ENCODE measurements around the gene RGCC. TPM values are rescaled to one million over a fixed set of nuclear protein-coding genes. Genes with fewer than 3 reads are reported as not detected.
"Not testable (repeated sequence)": the region's sequence is repeated elsewhere in the genome, so short reads cannot be mapped to it uniquely, and the experiment has no call there.

Gene RGCC, protein sequence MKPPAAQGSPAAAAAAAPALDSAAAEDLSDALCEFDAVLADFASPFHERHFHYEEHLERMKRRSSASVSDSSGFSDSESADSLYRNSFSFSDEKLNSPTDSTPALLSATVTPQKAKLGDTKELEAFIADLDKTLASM
- polyA plus RNA-seq (ENCODE audit: insufficient read depth in 1 of 5, insufficient read length in 5 of 5, low replicate concordance in 1 of 5), result 100 to 1,000 TPM in 4 of 5 donors, 10 to 100 TPM in 1; 91.4 to 181 (median 127) TPM
- long read RNA-seq, donor 1, transcript RGCC-201 (5 exons, 960 nt), result major isoform, 100 of 126 reads
- long read RNA-seq, donor 1, partial matches to known transcripts, result 26 of 126 reads
- long read RNA-seq, donor 1, other reads (novel, unspliced or antisense), result 0 of 126 reads
- long read RNA-seq, donor 2, transcript RGCC-201 (5 exons, 960 nt), result major isoform, 55 of 61 reads
- long read RNA-seq, donor 2, partial matches to known transcripts, result 6 of 61 reads
- long read RNA-seq, donor 2, other reads (novel, unspliced or antisense), result 0 of 61 reads
- long read RNA-seq, donor 3, transcript RGCC-201 (5 exons, 960 nt), result major isoform, 106 of 127 reads
- long read RNA-seq, donor 3, partial matches to known transcripts, result 21 of 127 reads
- long read RNA-seq, donor 3, other reads (novel, unspliced or antisense), result 0 of 127 reads
- long read RNA-seq, donor 4, transcript RGCC-201 (5 exons, 960 nt), result major isoform, 67 of 72 reads
- long read RNA-seq, donor 4, partial matches to known transcripts, result 5 of 72 reads
- long read RNA-seq, donor 4, other reads (novel, unspliced or antisense), result 0 of 72 reads
- long read RNA-seq, donor 5, transcript RGCC-201 (5 exons, 960 nt), result major isoform, 142 of 219 reads
- long read RNA-seq, donor 5, partial matches to known transcripts, result 71 of 219 reads
- long read RNA-seq, donor 5, other reads (novel, unspliced or antisense), result 6 of 219 reads
- long read RNA-seq, donor 6, transcript RGCC-201 (5 exons, 960 nt), result major isoform, 108 of 189 reads
- long read RNA-seq, donor 6, partial matches to known transcripts, result 76 of 189 reads
- long read RNA-seq, donor 6, other reads (novel, unspliced or antisense), result 5 of 189 reads
- long read RNA-seq, donor 7, transcript RGCC-201 (5 exons, 960 nt), result major isoform, 56 of 76 reads
- long read RNA-seq, donor 7, partial matches to known transcripts, result 20 of 76 reads
- long read RNA-seq, donor 7, other reads (novel, unspliced or antisense), result 0 of 76 reads
- long read RNA-seq, donor 8, transcript RGCC-201 (5 exons, 960 nt), result major isoform, 30 of 30 reads
- long read RNA-seq, donor 8, partial matches to known transcripts, result 0 of 30 reads
- long read RNA-seq, donor 8, other reads (novel, unspliced or antisense), result 0 of 30 reads

DNA sequence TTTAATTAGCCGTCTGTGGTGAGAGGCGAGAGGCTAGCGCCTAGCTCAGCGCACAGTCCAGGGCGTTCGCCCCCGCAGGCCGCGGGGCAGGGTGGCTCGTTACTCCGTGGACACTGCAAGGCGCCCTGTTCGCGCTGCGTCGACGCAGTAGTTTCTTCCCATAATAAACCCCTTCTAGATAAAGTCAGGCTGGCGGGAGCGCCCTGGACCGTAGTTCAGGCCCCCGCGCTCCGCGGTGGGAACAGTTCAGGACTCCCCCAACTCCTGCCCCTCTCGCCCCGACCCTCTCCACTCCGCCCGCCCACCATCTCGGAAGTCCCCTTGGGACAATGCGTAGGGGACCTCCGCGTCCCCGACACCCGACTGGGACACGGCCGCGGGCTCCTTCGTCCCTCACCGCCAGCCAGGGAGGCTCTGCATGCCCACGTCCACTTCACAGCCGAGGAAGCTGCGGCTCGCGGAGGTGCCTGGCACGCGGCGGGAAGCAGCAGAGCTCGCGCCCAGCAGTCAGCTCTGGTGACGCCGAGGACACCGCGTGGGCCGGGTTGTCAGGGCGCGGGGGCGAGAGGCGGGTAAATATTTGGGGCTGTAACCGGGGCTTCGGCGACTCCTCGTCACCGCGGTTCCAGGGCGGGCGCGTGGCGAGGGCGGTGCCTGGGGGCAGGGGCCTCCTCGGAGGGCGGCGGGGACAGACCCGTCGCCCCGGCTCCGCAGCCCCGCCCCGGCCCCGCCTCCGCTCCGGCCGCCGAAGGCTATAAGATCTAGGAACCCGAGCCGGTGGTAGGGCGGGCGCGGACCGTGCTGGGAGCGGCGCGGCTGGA lies at the start of gene RGCC:
Gene RGCC (plus strand): TSS at position 783 of the 821 bp plus-strand sequence. CDS start 158 bp downstream, outside the sequence.
- DNase-seq, result peak; percentile 79 to 80

- DNase-seq, result no peak
Measured at GRCh38 chr13:41408121-41408520, 49.2 kb upstream of the RGCC start.

DNA sequence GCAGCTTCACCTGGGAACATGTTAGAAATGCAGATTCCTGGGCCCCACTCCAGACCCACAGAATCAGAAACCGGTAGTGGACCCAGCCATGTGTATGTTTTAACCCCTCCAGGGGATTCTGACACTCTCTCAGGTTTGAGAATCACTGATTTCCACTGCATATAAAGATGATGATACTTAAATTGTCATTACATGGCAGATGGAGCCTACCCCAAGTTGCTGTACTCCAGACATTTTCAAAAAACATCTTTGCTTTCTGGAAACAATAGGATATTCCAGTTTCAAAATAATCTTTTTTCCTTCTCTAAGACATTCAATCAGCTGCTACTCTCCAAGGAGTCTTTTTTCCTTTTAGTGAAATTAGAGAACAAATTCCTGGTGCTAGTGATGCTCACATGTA lies 48.6 kb upstream of the RGCC start:
- no peak for DNase-seq

GRCh38 chr13:41409611-41410010 lies 47.7 kb upstream of the RGCC start:
- no peak for DNase-seq

DNA sequence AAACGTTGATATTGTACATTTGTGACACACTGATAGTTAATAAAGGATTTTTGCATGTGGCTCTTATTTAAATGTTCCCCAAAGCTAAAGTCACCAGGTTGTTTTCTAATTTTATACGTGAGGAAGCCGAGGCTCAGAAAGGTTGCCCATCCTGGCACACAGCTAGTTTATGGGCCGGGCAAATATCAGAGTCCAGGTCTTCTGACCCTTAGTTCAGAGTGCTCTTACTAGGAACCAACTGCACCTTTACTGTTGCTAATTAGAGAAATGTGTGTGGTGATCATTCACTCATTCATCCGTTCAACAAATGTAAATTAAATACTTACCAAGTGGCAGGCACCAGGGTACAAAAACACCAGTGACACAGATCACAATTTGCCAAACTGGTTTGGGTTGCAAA lies 46.3 kb upstream of the RGCC start:
- no peak for DNase-seq

DNA sequence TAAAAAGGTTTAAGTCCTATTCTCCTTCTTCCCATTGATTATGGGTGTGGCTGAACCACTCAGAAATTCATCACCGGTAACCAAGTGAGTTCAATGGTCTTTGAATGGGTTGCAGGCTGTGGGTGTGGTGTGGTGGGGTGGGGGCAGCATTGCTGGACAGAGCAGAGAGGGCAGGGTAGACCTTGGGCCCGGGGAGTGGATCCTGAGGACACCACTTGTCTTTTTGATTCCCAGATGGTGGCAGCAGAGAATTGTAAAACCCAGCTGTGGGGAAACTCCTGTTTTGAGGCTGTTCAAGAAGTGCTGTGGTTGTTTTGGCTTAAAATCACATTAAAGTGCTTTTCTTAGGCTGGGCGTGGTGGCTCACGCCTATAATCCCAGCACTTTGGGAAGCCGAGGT lies 45.8 kb upstream of the RGCC start:
- DNase-seq, result peak; percentile 46 to 64

- DNase-seq, result no peak
Measured at GRCh38 chr13:41413872-41414271, 43.5 kb upstream of the RGCC start.

- no peak for DNase-seq
Measured at GRCh38 chr13:41416276-41416675, 41.1 kb upstream of the RGCC start.

DNA sequence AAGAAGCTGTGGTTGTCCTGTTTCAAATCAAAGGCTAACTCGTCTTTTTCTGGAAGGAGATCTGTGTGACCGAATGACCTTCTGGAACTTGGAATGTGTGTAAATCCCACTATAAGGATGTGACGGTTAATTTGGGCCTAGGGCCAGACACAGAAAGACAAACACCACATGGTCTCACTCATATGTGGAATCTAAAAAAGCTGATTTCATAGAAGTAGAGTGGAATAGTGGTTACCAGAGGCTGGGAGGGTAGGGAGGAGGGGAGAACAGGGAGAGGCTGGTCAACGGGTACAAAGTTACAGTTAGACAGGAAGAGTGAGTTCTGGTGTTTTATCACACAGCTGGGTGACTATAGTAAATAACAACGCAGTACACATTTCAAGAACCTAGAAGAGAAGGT lies 39.3 kb upstream of the RGCC start:
- peak; percentile 68 to 81 for DNase-seq

GRCh38 chr13:41418731-41419130 lies 38.6 kb upstream of the RGCC start:
- DNase-seq, result no peak

GRCh38 chr13:41419206-41419605 lies 38.1 kb upstream of the RGCC start:
- peak in 1 of 2 donors; percentile 11 for DNase-seq

DNA sequence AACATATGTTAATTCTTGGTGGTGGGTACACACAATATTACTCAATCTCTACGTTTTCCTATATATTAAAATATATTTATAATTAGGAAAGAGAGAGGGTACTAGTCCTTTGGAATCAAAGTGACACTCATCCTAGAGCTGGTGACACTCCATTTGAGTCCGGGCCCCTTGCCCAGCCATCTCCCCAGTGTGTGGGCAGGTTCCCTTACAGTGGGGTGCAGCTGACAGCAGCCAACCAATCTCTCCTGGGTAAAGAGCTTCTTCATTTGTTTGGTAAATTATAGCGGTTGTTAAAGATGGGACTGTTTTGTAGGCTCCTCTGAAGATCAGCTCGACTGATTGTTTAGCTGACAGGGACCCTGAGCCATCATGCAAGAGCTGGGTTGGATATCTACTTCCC lies 37.2 kb upstream of the RGCC start:
- DNase-seq, result no peak

GRCh38 chr13:41421330-41421729 lies 36.0 kb upstream of the RGCC start:
- DNase-seq, result not testable (repeated sequence)

DNA sequence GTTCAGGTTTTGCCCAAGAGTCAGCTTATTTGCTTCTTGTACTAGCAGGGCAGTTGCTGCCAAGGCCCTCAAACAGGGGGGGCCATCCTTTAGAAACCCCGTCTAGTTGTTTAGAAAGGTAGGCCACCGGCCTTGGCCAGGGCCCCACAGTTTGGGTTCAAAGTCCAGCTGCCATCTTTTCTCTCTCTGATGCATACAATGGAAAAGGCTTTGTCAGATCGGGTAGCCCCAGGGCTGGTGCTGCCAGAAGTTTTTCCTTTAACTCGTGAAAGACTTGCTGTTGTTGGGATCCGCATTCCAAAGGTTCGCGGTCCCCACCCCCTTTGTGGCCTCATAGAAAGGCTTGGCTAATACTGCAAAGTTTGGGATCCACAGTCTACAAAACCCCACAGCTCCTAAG lies 35.4 kb upstream of the RGCC start:
- DNase-seq, result not testable (repeated sequence)

GRCh38 chr13:41423259-41423658 lies 34.1 kb upstream of the RGCC start:
- not testable (repeated sequence) for DNase-seq

DNA sequence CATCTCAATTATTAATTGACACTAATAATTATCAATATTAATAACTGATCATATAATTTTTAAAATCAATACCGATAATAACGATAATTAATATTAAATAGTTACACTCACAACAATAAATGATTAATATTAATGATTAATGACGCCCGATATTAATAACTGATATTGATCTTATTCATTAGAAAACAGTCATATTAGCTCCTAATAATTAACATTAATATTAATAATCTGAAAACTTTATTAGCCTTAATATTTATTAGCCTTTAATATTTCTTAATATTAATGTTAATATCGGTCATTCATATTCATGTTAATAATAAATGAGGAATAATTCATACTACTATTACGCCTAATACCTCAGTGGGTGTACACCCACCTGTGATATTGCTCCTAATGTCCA lies 32.7 kb upstream of the RGCC start:
- DNase-seq, result not testable (repeated sequence)

DNA sequence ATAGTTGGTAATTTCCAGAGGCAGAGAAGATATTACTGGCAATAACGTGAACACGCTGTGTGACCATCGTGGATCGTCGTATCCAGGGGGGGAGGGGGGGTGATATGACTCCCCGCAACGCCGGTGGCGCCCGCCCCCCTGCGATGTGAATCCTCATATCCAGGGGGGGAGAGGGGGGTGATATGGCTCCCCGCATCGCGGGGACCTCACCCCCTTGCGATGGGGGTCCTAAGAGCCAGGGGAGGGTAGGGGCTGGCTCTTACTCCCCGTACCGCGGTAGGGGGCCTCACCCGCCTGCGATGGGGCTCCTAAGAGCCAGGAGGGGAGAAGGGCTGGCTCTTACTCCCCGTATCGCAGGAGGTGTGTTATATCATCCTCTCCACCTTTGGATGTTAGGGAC lies 31.3 kb upstream of the RGCC start:
- no peak for DNase-seq

DNA sequence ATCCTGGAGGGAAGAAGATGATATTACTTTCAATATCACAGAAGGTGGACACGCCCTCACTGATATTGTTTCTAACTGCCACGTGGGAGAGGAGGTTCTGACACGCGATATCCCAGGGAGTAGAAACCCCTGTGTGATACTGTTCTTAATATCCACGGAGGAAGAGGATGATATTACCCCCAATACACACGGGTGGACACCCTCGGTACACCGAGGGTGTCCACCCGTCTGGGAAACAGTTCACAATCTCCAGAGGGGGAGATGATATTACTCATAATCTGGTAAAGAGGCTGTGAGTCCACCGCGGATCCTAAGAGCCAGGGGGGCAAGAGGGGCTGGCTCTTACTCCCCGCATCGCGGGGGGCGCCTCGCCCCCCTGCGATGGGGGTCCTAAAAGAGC lies 29.7 kb upstream of the RGCC start:
- DNase-seq, result no peak

DNA sequence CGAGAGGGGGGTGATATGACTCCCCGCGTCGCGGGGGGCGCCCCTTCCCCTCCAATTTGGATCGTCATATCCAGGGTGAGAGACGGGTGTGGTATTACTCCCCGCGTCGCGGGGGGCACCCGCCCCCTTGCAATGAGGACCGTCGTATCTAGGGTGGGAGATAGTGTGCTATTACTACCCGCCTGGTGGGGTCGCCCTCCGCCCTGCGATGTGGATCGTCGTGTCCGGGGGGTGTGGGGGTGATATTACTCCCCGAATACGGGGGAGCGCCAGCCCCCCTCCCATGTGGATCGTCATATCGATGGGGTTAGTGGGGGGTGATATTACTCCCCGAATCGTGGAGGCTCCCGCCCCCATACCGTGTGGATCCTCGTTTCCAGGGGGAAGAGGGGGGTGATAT lies 29.2 kb upstream of the RGCC start:
- no peak for DNase-seq

DNA sequence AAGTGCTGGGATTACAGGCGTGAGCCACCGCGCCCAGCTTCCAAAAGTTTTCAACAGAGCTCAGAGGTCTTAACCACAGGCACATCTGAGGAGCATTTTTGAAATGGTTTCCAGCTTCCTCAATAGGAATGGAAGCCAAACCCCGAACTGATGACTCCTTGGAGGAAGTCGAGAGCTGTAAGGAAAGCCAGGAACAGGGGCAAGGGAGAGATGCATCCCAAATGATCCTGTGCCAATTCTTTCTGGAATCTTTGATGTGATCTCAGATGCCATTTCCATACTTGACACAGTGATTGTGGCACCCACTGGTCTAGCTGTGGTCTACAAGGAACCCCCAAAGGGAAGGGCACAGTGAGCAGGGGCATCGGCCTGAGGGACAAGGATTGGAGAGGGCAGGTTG lies 23.3 kb upstream of the RGCC start:
- DNase-seq, result not testable (repeated sequence)

All from right lung (tissue), 10 donors.